ENCODE results near the gene CASP2. TPM values are rescaled to one million over a fixed set of nuclear protein-coding genes. Genes with fewer than 3 reads are reported as not detected.

The CASP2 gene
- total and polyA plus RNA-seq, 2 of the 13 experiments (the other 11 are each of a cell fraction or from before 2014, with no cell fraction given), result 10.2 to 13.7 TPM

DNA sequence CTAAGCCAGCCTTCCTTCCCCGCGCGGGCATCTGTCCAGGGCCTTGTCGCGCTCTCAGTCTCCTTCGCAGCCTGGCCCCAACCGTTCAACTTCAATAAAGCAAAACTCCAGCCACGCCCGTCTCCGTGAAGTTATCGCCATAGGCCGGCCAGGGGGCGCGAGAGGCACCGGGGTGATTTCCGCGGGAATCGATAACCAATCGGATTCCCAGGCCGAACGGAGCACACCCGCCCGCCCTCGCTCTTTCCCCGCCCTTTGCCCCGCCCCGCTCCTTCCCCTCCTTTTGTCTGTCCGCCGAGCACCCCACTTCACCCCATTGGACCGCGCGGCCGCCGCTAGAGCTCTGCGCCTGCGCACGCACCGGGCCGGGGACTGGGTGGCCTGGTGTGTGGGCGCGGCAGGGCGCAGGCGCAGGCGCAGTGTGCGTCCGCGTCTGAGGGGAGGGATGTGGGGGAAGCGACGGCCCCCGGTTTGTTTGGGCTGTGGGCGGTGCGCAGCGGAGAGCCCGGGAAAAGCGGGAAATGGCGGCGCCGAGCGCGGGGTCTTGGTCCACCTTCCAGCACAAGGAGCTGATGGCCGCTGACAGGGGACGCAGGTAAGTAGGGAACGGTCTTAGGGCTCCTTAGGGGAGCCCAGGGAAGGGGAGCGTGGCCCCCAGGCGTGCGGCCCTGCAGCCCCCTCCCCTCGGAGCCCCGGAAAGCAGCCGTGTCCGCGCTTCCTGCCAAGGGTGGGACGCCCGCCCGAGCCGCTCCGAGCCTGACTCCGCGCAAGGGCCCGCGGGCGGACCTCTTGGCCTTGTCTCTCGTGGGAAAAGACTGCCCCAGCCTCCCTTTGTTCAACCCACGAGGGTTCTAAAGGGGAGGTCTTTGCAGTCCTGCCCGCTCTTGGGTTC, at the start of gene CASP2 (continued):
- TF ChIP-seq FOXA3 (CRISPR knock-in tag; IDR thresholded peaks at IDR 0.05) (peak; percentile 22; the same call in 1 of the 2 replicates), HOXA5 (CRISPR knock-in tag; IDR thresholded peaks at IDR 0.05) (peak; percentile 50; the same call in 1 of the 2 replicates), HOXA3 (CRISPR knock-in tag; IDR thresholded peaks at IDR 0.05) (peak; percentile 72), NFYB (CRISPR knock-in tag; IDR thresholded peaks at IDR 0.05) (peak; percentile 81), GFI1 (CRISPR knock-in tag; IDR thresholded peaks at IDR 0.05; ENCODE audit: borderline replicate concordance) (0 out of 2 replicates have a peak, but pooled peaks have one; percentile 42), SALL2 (CRISPR knock-in tag; IDR thresholded peaks at IDR 0.05) (peak; percentile 57; the same call in 1 of the 2 replicates), PHF20 (CRISPR knock-in tag; IDR thresholded peaks at IDR 0.05) (peak; percentile 68; the same call in 1 of the 2 replicates), ZNF451 (CRISPR knock-in tag; IDR thresholded peaks at IDR 0.05) (peak; percentile 74), CBX5 (CRISPR knock-in tag; IDR thresholded peaks at IDR 0.05; ENCODE audit: borderline replicate concordance) (no peak), ZNF441 (CRISPR knock-in tag; IDR thresholded peaks at IDR 0.05; ENCODE audit: borderline replicate concordance) (0 out of 2 replicates have a peak, but pooled peaks have one; percentile 29), ZNF879 (CRISPR knock-in tag; IDR thresholded peaks at IDR 0.05) (peak; percentile 44; the same call in 1 of the 2 replicates), IKZF4 (CRISPR knock-in tag; IDR thresholded peaks at IDR 0.05; ENCODE audit: borderline replicate concordance, low read depth, not compliant biosample characterization) (peak; percentile 17), ZNF781 (CRISPR knock-in tag; IDR thresholded peaks at IDR 0.05; ENCODE audit: borderline replicate concordance, not compliant biosample characterization) (no peak), RFX3 (CRISPR knock-in tag; IDR thresholded peaks at IDR 0.05) (no peak), ZMYM3 (CRISPR knock-in tag; IDR thresholded peaks at IDR 0.05) (no peak), ZFP1 (CRISPR knock-in tag; IDR thresholded peaks at IDR 0.05) (no peak), KAT2B (IDR thresholded peaks at IDR 0.05; ENCODE audit: borderline replicate concordance, low read depth, low read length) (no peak), HDAC1 (CRISPR knock-in tag; IDR thresholded peaks at IDR 0.05) (peak; percentile 68)
- TF ChIP-seq, protein P1, sequence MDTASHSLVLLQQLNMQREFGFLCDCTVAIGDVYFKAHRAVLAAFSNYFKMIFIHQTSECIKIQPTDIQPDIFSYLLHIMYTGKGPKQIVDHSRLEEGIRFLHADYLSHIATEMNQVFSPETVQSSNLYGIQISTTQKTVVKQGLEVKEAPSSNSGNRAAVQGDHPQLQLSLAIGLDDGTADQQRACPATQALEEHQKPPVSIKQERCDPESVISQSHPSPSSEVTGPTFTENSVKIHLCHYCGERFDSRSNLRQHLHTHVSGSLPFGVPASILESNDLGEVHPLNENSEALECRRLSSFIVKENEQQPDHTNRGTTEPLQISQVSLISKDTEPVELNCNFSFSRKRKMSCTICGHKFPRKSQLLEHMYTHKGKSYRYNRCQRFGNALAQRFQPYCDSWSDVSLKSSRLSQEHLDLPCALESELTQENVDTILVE (CRISPR knock-in tag; IDR thresholded peaks at IDR 0.05), result peak; percentile 70
- TF ChIP-seq, protein P2, sequence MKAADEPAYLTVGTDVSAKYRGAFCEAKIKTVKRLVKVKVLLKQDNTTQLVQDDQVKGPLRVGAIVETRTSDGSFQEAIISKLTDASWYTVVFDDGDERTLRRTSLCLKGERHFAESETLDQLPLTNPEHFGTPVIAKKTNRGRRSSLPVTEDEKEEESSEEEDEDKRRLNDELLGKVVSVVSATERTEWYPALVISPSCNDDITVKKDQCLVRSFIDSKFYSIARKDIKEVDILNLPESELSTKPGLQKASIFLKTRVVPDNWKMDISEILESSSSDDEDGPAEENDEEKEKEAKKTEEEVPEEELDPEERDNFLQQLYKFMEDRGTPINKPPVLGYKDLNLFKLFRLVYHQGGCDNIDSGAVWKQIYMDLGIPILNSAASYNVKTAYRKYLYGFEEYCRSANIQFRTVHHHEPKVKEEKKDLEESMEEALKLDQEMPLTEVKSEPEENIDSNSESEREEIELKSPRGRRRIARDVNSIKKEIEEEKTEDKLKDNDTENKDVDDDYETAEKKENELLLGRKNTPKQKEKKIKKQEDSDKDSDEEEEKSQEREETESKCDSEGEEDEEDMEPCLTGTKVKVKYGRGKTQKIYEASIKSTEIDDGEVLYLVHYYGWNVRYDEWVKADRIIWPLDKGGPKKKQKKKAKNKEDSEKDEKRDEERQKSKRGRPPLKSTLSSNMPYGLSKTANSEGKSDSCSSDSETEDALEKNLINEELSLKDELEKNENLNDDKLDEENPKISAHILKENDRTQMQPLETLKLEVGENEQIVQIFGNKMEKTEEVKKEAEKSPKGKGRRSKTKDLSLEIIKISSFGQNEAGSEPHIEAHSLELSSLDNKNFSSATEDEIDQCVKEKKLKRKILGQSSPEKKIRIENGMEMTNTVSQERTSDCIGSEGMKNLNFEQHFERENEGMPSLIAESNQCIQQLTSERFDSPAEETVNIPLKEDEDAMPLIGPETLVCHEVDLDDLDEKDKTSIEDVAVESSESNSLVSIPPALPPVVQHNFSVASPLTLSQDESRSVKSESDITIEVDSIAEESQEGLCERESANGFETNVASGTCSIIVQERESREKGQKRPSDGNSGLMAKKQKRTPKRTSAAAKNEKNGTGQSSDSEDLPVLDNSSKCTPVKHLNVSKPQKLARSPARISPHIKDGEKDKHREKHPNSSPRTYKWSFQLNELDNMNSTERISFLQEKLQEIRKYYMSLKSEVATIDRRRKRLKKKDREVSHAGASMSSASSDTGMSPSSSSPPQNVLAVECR (CRISPR knock-in tag; IDR thresholded peaks at IDR 0.05; ENCODE audit: borderline replicate concordance), result peak; percentile 92
- TF ChIP-seq, protein P3, sequence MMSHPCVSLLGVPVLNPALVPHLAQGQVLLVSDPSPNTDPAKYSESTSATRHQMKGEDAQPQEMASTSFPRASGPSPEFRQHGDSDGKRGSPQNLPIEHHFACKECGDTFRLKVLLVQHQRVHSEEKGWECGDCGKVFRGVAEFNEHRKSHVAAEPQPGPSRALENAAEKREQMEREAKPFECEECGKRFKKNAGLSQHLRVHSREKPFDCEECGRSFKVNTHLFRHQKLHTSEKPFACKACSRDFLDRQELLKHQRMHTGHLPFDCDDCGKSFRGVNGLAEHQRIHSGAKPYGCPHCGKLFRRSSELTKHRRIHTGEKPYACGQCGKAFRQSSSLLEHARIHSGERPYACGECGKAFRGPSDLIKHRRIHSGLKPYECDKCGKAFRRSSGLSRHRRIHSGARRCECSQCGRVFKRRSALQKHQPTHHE (CRISPR knock-in tag; IDR thresholded peaks at IDR 0.05; ENCODE audit: borderline replicate concordance), result peak; percentile 60; the same call in 1 of the 2 replicates
